OCI-LY7 (cell line): ENCODE data around the gene C1QL2. TPM values are rescaled to one million over a fixed set of nuclear protein-coding genes. Genes with fewer than 3 reads are reported as not detected.

Experiments used
- BruUV-seq: library from RNA; stranded (reverse); fragments of 400-500 nt; replicated peaks from 2 replicates; lab custom pipeline; 2021; lab: Mats Ljungman, UMichigan
- CTCF ChIA-PET: fragments of 300-600 bp; sonication (Branson Sonifier 250); formaldehyde crosslinking; loops from one replicate; lab custom pipeline; 2022; ENCODE audit warnings: antibody characterized with exemption; ENCODE audit not compliant: unreplicated experiment; lab: Charles Lee
- POLR2A ChIA-PET: fragments of 300-600 bp; sonication (Branson Sonifier 250); formaldehyde crosslinking; loops from one replicate; lab custom pipeline; 2022; ENCODE audit warnings: antibody characterized with exemption; lab: Charles Lee
- DNase-seq: peaks from one replicate; pipeline ENCODE4 v3.0.0-alpha.2; 2015; ENCODE audit warnings: low spot score
- H2AFZ ChIP-seq: fragments of 200-600 bp; sonication (generic), shearing (Covaris generic); 2 replicates; pipeline ENCODE4 v1.6.1; 2014; ENCODE audit warnings: mild to moderate bottlenecking, antibody characterized with exemption, low read length, moderate library complexity
- H3K27ac ChIP-seq: fragments of 200-600 bp; sonication (generic); 2 replicates; pipeline ENCODE4 v1.5.1; 2014; ENCODE audit warnings: mixed run types, low read depth, mild to moderate bottlenecking, moderate library complexity, low read length, inconsistent platforms; ENCODE audit not compliant: poor library complexity, severe bottlenecking
- H3K36me3 ChIP-seq: fragments of 200-600 bp; sonication (generic); 2 replicates; pipeline ENCODE4 v1.6.1; 2014; ENCODE audit warnings: mild to moderate bottlenecking, antibody characterized with exemption, low read length, moderate library complexity, mixed read lengths; ENCODE audit not compliant: insufficient read depth
- H3K4me1 ChIP-seq: fragments of 200-600 bp; sonication (generic); 2 replicates; pipeline ENCODE4 v1.5.1; 2014; ENCODE audit warnings: mild to moderate bottlenecking, low read length; ENCODE audit not compliant: insufficient read depth, poor library complexity, severe bottlenecking
- H3K4me2 ChIP-seq: fragments of 200-600 bp; sonication (generic); 2 replicates; pipeline ENCODE4 v1.6.1; 2014; ENCODE audit warnings: mild to moderate bottlenecking, low read length
- H3K4me3 ChIP-seq: fragments of 200-600 bp; sonication (generic); 2 replicates; pipeline ENCODE4 v1.5.1; 2014; ENCODE audit warnings: mild to moderate bottlenecking, low read depth, low read length; ENCODE audit not compliant: poor library complexity, severe bottlenecking
- H3K79me2 ChIP-seq: fragments of 200-600 bp; sonication (generic); 2 replicates; pipeline ENCODE4 v1.6.1; 2016; ENCODE audit warnings: low read depth, mild to moderate bottlenecking, low read length, moderate library complexity, mixed read lengths; ENCODE audit not compliant: insufficient read depth
- H3K9me2 ChIP-seq: fragments of 200-600 bp; sonication (generic); 2 replicates; pipeline ENCODE4 v1.6.1; 2016; ENCODE audit warnings: mild to moderate bottlenecking, low read length, mixed read lengths; ENCODE audit not compliant: insufficient read depth
- H3K9me3 ChIP-seq: fragments of 200-600 bp; sonication (generic); 2 replicates; pipeline ENCODE4 v1.6.1; 2014; ENCODE audit warnings: mild to moderate bottlenecking, mixed run types, low read length, mixed read lengths
- H4K20me1 ChIP-seq: fragments of 200-600 bp; sonication (generic); 2 replicates; pipeline ENCODE4 v1.6.1; 2014; ENCODE audit warnings: mild to moderate bottlenecking, antibody characterized with exemption, low read length, moderate library complexity, mixed read lengths; ENCODE audit not compliant: insufficient read depth
- EZH2phosphoT487 ChIP-seq: fragments of 200-600 bp; sonication (generic); IDR thresholded peaks from 2 replicates; pipeline ENCODE4 v1.6.1; 2018; ENCODE audit warnings: low read depth, borderline replicate concordance, mild to moderate bottlenecking, mixed run types, antibody characterized with exemption, low read length, moderate library complexity, mixed read lengths
- intact Hi-C: fragments of 100-400 bp; cut with micrococcal nuclease; formaldehyde crosslinking; loops from one replicate; pipeline ENCODE4 v1.10.0; 2022; ENCODE audit not compliant: unreplicated experiment
- total RNA-seq, 2 experiments: library from RNA; depleted of rRNA in 1 of 2; stranded (reverse); fragments of >200 nt in 1 of 2; shearing (Covaris generic) in 1 of 2; gene quantifications; 2 replicates each; pipeline ENCODE4 v1.2.3, GENCODE V29; 2014 to 2022
- TF ChIP-seq, protein P1 (sequence below): fragments of 200-600 bp; sonication (generic); conservative IDR thresholded peaks from 2 replicates; pipeline ENCODE4 v1.5.1; 2014; ENCODE audit warnings: mild to moderate bottlenecking, antibody characterized with exemption, low read length, moderate library complexity, mixed read lengths

C1QL2 gene
- total RNA-seq, 2 experiments from 2014 or later: not detected

DNA sequence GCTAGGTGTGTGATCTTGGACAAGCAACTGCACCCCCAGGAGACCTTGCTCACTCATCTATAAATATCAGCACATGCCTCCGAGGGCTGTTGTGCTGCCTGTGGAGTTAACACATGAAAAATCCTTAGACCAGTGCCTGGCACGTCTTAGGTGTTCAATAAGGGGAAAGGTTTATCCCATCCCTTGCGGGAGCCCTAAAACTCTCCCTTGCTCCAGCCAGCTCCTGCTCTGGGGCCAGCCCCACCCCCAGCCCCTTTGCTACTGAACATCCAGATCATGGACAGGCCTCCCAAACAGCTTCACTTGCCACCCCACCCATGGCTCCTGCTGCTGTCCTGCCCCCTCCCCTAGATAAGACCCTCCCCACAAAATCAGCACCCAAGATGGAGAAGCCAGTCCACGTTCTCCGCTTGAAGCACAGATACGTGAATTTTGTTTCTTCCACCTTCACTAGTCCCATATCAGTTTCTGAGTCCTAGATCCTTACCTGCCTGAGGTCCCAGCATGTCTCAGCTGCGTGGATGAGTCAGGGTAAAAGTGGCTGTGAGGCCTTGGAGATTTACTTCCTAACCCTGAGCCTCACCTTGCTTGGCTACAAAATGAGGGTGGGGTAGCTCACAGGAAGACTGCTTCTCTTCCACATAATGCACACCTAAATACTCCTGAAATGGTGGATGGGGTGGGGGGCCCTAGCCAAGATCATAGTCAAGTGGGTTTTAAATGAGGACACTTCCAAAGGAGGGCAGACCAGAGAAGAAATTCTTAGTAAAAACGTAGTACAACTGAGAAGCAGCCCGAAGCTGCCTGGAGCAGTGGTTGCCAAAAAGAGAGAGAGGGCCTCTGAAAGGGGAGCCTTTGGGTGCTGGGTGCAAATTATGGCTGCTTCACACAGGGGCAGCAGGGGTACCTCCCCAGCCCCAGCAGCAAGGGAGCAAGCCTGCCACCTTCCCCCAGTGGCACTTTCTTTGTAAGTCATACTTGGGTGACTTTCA is 40.4 kb downstream of the C1QL2 start:
- no peak for DNase-seq
- H3K4me3 ChIP-seq: no peak overlapping the region
- no peaks in the 10 kb centered on the region for H3K9me3 ChIP-seq
- intact Hi-C loops: no loop called here
- H3K4me2 ChIP-seq: no peak overlapping the region
- CTCF ChIA-PET: no interaction called here
- H2AFZ ChIP-seq: no peak overlapping the region
- TF ChIP-seq EZH2phosphoT487: no peak
- TF ChIP-seq, protein P1, sequence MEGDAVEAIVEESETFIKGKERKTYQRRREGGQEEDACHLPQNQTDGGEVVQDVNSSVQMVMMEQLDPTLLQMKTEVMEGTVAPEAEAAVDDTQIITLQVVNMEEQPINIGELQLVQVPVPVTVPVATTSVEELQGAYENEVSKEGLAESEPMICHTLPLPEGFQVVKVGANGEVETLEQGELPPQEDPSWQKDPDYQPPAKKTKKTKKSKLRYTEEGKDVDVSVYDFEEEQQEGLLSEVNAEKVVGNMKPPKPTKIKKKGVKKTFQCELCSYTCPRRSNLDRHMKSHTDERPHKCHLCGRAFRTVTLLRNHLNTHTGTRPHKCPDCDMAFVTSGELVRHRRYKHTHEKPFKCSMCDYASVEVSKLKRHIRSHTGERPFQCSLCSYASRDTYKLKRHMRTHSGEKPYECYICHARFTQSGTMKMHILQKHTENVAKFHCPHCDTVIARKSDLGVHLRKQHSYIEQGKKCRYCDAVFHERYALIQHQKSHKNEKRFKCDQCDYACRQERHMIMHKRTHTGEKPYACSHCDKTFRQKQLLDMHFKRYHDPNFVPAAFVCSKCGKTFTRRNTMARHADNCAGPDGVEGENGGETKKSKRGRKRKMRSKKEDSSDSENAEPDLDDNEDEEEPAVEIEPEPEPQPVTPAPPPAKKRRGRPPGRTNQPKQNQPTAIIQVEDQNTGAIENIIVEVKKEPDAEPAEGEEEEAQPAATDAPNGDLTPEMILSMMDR: no peak
- H3K79me2 ChIP-seq: no peaks in the 10 kb centered on the region
- BruUV-seq: no TSS peak
- H3K4me1 ChIP-seq: no peaks in the 10 kb centered on the region
- H4K20me1 ChIP-seq: no peaks in the 10 kb centered on the region
- no peak overlapping the region for H3K27ac ChIP-seq
- POLR2A ChIA-PET: no interaction called here
- H3K36me3 ChIP-seq: no peaks in the 10 kb centered on the region
- no peaks in the 10 kb centered on the region for H3K9me2 ChIP-seq

DNA sequence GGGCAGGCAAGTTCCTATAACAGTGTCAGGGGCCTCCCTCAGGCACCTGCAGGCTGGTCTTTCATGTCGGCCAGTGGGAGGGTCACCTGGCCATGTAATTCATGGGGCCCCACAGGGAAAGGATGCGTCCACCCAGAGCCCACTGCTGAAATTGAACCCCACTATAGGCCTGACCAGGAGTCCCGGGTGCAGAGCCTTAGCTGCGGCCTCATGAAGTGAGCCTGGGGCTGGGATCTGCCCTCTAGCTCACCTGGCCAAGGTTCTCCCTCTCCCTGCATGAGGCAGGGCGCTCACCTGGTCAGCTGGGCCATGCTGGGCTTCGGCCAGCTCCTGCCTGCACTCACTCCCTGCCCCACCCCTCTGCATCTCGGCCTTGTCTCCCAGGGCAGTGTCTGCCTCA is 41.1 kb downstream of the C1QL2 start:
- DNase-seq: no peak
- TF ChIP-seq, protein P1: no peak
- no peak for TF ChIP-seq EZH2phosphoT487
- no peaks in the 10 kb centered on the region for H3K79me2 ChIP-seq
- ChIA-PET POLR2A (no interaction called here), CTCF (no interaction called here)
- H3K4me2 ChIP-seq: no peak overlapping the region
- H3K36me3 ChIP-seq: no peaks in the 10 kb centered on the region
- H3K9me2 ChIP-seq: no peaks in the 10 kb centered on the region
- no TSS peak for BruUV-seq
- H2AFZ ChIP-seq: no peak overlapping the region
- no peaks in the 10 kb centered on the region for H3K4me1 ChIP-seq
- intact Hi-C loops: no loop called here
- no peak overlapping the region for H3K4me3 ChIP-seq
- no peak overlapping the region for H3K27ac ChIP-seq
- H3K9me3 ChIP-seq: no peaks in the 10 kb centered on the region
- H4K20me1 ChIP-seq: no peaks in the 10 kb centered on the region
